Gastrocnemius medialis (tissue), 4 donors: ENCODE measurements around the gene SPATA24.
A peak's percentile ranks its signal among the peaks of the same experiment; 100 is the strongest.

ENCODE experiments used
- POLR2A ChIP-seq, 2 donors: fragments of 450-650 bp; IDR thresholded peaks; one replicate each; pipeline ENCODE4 v1.6.1; 2017; ENCODE audit warnings: antibody characterized with exemption in 2 of 2, mild to moderate bottlenecking in 2 of 2, moderate library complexity in 2 of 2
- TF ChIP-seq, protein P1 (sequence below), 5 experiments: fragments of 450-650 bp in 3 of 5; fragments of 200-600 bp in 2 of 5; sonication (generic) in 2 of 5; IDR thresholded peaks in 4 of 5; conservative IDR thresholded peaks in 1 of 5; 1 replicate in 4 of 5; 2 replicates in 1 of 5; pipeline ENCODE4 v1.5.1; 2016 to 2019; ENCODE audit warnings: antibody characterized with exemption in 5 of 5, mild to moderate bottlenecking in 3 of 5, moderate library complexity in 3 of 5

DNA sequence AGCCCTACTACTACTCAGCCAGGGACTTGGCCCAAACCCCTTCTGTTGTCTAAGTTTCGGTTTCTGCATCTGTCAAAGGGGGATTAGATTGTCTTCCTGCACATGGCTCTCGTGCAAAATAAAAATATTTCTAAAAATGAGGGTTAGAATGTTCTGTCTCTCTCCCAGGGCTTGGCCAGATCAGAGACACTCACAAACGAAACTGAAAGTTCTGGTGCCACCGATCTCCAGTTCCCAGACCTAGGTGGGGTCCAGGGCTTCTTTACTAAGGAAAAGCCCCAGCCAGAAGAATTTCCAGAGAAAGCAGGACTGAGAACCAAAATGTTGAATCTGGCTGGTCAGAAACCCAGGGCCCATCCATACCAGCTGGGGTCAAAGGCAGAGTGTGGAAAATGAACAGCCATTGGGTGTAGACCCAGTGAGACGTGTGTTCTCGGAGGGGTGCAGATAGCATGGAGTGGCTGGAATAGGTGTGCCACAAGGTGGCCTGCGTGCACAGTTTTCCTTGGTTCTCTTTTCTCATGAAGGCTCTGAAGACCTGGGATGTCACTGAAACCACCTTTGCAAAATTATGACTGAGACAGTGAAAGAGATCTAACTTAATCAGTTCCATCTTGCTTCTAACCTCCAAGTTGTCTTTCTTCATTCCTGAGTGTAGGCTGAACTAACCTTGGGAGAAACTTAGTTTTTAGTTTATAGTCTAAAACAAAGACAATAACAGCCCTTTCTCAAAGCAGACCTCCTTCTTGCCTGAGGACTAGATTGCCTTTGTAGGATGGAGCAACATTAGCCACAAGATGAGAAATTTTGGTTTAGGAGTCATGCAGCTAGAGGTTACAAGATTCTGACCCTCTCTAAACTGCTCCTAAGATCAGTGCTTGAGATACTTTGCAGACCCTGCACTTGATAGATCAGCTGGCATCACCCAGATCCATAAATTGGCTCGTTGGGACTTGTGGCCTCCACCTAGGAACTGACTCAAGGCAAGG is 18.5 kb downstream of the SPATA24 start:
- TF ChIP-seq, protein P1, sequence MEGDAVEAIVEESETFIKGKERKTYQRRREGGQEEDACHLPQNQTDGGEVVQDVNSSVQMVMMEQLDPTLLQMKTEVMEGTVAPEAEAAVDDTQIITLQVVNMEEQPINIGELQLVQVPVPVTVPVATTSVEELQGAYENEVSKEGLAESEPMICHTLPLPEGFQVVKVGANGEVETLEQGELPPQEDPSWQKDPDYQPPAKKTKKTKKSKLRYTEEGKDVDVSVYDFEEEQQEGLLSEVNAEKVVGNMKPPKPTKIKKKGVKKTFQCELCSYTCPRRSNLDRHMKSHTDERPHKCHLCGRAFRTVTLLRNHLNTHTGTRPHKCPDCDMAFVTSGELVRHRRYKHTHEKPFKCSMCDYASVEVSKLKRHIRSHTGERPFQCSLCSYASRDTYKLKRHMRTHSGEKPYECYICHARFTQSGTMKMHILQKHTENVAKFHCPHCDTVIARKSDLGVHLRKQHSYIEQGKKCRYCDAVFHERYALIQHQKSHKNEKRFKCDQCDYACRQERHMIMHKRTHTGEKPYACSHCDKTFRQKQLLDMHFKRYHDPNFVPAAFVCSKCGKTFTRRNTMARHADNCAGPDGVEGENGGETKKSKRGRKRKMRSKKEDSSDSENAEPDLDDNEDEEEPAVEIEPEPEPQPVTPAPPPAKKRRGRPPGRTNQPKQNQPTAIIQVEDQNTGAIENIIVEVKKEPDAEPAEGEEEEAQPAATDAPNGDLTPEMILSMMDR (IDR thresholded peaks at IDR 0.05 in 4 of 5, conservative IDR thresholded peaks at IDR 0.05 in 1 of 5), result peak in 4 of 5 experiments; percentile 10 to 48 (median 38)
- no peak for TF ChIP-seq POLR2A (IDR thresholded peaks at IDR 0.05)
